HEK293 (cell line): ENCODE data around the gene STRA8.

Experiments used
- CTCF ChIA-PET: fragments of 350-600 bp; formaldehyde crosslinking; extraction: SDS; loops from one replicate; lab custom pipeline; 2021; ENCODE audit warnings: antibody characterized with exemption; lab: Yijun Ruan, JAX
- POLR2A ChIA-PET: fragments of 300-600 bp; formaldehyde crosslinking; extraction: SDS; loops from one replicate; lab custom pipeline; 2020; ENCODE audit warnings: antibody characterized with exemption, inconsistent platforms; lab: Yijun Ruan, JAX
- H3K27ac ChIP-seq: fragments of 200-500 bp; sonication (Bioruptor generic); 2 replicates; pipeline ENCODE4 v1.5.1; 2014; ENCODE audit warnings: low read depth, low read length, control low read depth, inconsistent platforms; ENCODE audit errors: extremely low read depth
- H3K36me3 ChIP-seq, 2 experiments: fragments of 200-500 bp in 1 of 2; sonication (Bioruptor generic) in 1 of 2; 1 replicate in 1 of 2; 2 replicates in 1 of 2; pipeline ENCODE4 v1.5.1; 2014 to 2017; ENCODE audit warnings: inconsistent platforms in 2 of 2, low read length in 2 of 2; ENCODE audit not compliant: control insufficient read depth in 2 of 2, insufficient read depth in 1 of 2
- H3K4me1 ChIP-seq: fragments of 200-500 bp; sonication (Bioruptor generic); 2 replicates; pipeline ENCODE4 v1.5.1; 2014; ENCODE audit warnings: mild to moderate bottlenecking, low read length, inconsistent platforms; ENCODE audit not compliant: control insufficient read depth, insufficient read depth
- H3K4me3 ChIP-seq: 2 replicates; pipeline ENCODE4 v1.5.1; 2011; ENCODE audit warnings: low read depth, mild to moderate bottlenecking, control low read depth, low read length, moderate library complexity
- H3K9me3 ChIP-seq: fragments of 200-500 bp; sonication (Bioruptor generic); 2 replicates; pipeline ENCODE4 v1.5.1; 2014; ENCODE audit warnings: low read depth, low read length, inconsistent platforms; ENCODE audit not compliant: control insufficient read depth, insufficient read depth
- GFI1B ChIP-seq: fragments of 450-650 bp; formaldehyde crosslinking; IDR thresholded peaks from 2 replicates; pipeline ENCODE4 v1.5.1; 2016; ENCODE audit warnings: missing biosample characterization, missing genetic modification characterization
- MZF1 ChIP-seq: fragments of 450-650 bp; formaldehyde crosslinking; IDR thresholded peaks from 2 replicates; pipeline ENCODE4 v1.5.1; 2017; ENCODE audit warnings: missing biosample characterization, missing genetic modification characterization, borderline replicate concordance
- TRIM28 ChIP-seq: IDR thresholded peaks from 2 replicates; pipeline ENCODE4 v1.6.1; 2011; ENCODE audit warnings: low read length, control low read depth, borderline replicate concordance
- YY2 ChIP-seq: fragments of 450-650 bp; formaldehyde crosslinking; IDR thresholded peaks from 2 replicates; pipeline ENCODE4 v1.5.1; 2016; ENCODE audit warnings: missing biosample characterization, missing genetic modification characterization
- ZFP3 ChIP-seq: fragments of 450-650 bp; formaldehyde crosslinking; IDR thresholded peaks from 2 replicates; pipeline ENCODE4 v1.5.1; 2016; ENCODE audit warnings: low read depth, missing biosample characterization, missing genetic modification characterization
- ZNF146 ChIP-seq: fragments of 450-650 bp; formaldehyde crosslinking; IDR thresholded peaks from 2 replicates; pipeline ENCODE4 v1.5.1; 2016; ENCODE audit warnings: missing biosample characterization, missing genetic modification characterization
- ZNF184 ChIP-seq: fragments of 450-650 bp; IDR thresholded peaks from 2 replicates; pipeline ENCODE4 v1.5.1; 2018; ENCODE audit warnings: missing biosample characterization, mild to moderate bottlenecking, missing genetic modification characterization
- ZNF202 ChIP-seq: fragments of 450-650 bp; formaldehyde crosslinking; IDR thresholded peaks from 2 replicates; pipeline ENCODE4 v1.5.1; 2016; ENCODE audit warnings: missing biosample characterization, missing genetic modification characterization, borderline replicate concordance
- ZNF211 ChIP-seq: fragments of 450-650 bp; formaldehyde crosslinking; IDR thresholded peaks from 2 replicates; pipeline ENCODE4 v1.5.1; 2016; ENCODE audit warnings: low read depth, missing biosample characterization, missing genetic modification characterization
- ZNF37A ChIP-seq: fragments of 450-650 bp; IDR thresholded peaks from 2 replicates; pipeline ENCODE4 v1.5.1; 2018; ENCODE audit warnings: missing biosample characterization, missing genetic modification characterization
- ZNF394 ChIP-seq: fragments of 450-650 bp; formaldehyde crosslinking; IDR thresholded peaks from 2 replicates; pipeline ENCODE4 v1.5.1; 2016; ENCODE audit warnings: missing biosample characterization, missing genetic modification characterization, mild to moderate bottlenecking, moderate library complexity, borderline replicate concordance
- ZNF549 ChIP-seq: fragments of 450-650 bp; IDR thresholded peaks from 2 replicates; pipeline ENCODE4 v1.5.1; 2018; ENCODE audit warnings: missing biosample characterization, missing genetic modification characterization, mild to moderate bottlenecking, inconsistent platforms, moderate library complexity
- ZNF571 ChIP-seq: fragments of 450-650 bp; formaldehyde crosslinking; IDR thresholded peaks from 2 replicates; pipeline ENCODE4 v1.5.0; 2017; ENCODE audit warnings: missing biosample characterization, missing genetic modification characterization
- ZNF701 ChIP-seq: fragments of 450-650 bp; formaldehyde crosslinking; IDR thresholded peaks from 2 replicates; pipeline ENCODE4 v1.5.1; 2016; ENCODE audit warnings: missing biosample characterization, missing genetic modification characterization
- ZNF768 ChIP-seq: fragments of 450-650 bp; formaldehyde crosslinking; IDR thresholded peaks from 2 replicates; pipeline ENCODE4 v1.5.1; 2018; ENCODE audit warnings: missing biosample characterization, mild to moderate bottlenecking, missing genetic modification characterization
- ZNF792 ChIP-seq: fragments of 450-650 bp; formaldehyde crosslinking; IDR thresholded peaks from 2 replicates; pipeline ENCODE4 v1.5.1; 2016; ENCODE audit warnings: missing biosample characterization, missing genetic modification characterization
- TF ChIP-seq, protein P1 (sequence below): fragments of 450-650 bp; formaldehyde crosslinking; IDR thresholded peaks from 2 replicates; pipeline ENCODE4 v1.5.1; 2016; ENCODE audit warnings: missing biosample characterization, missing genetic modification characterization
- TF ChIP-seq, protein P2 (sequence below): fragments of 450-650 bp; formaldehyde crosslinking; IDR thresholded peaks from 2 replicates; pipeline ENCODE4 v1.5.1; 2017; ENCODE audit warnings: missing biosample characterization, mild to moderate bottlenecking, missing genetic modification characterization, moderate library complexity
- TF ChIP-seq, protein P3 (sequence below): fragments of 450-650 bp; formaldehyde crosslinking; IDR thresholded peaks from 2 replicates; pipeline ENCODE4 v1.5.1; 2016; ENCODE audit warnings: missing biosample characterization, missing genetic modification characterization
- TF ChIP-seq, protein P4 (sequence below): fragments of 450-650 bp; formaldehyde crosslinking; optimal IDR thresholded peaks from 2 replicates; pipeline ENCODE3; 2016; ENCODE audit warnings: missing biosample characterization, mild to moderate bottlenecking, missing genetic modification characterization
- TF ChIP-seq, protein P5 (sequence below): fragments of 450-650 bp; formaldehyde crosslinking; IDR thresholded peaks from 2 replicates; pipeline ENCODE4 v1.5.1; 2016; ENCODE audit warnings: missing biosample characterization, missing genetic modification characterization

The STRA8 gene

DNA sequence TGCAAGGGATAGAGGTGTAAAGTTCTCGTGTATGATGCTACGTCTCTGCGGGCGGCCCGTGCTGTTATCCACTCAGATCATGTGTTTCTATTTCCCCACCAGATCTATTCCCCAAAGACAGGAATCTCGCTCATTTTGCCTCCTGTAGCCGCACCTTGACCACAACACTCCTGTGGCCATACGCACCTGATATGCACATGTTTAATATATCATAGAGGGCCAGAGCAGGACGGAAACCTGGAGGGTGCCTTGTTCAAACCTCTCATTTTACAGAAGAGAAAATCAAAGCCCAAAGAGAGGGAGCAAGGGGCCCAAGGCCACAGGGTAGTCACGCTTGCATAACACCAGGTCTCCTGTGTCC is 37.6 kb downstream of the STRA8 start:
- ChIA-PET CTCF (no interaction called here), POLR2A (no interaction called here)
- no peaks in the 10 kb centered on the region for H3K4me1 ChIP-seq
- no peaks in the 10 kb centered on the region for H3K9me3 ChIP-seq
- H3K36me3 ChIP-seq: no peaks in the 10 kb centered on the region
- TF ChIP-seq ZNF394 (tag by site-specific recombination) (no peak), MZF1 (tag by site-specific recombination) (no peak), ZNF202 (no peak), ZNF549 (no peak), ZNF211 (no peak), ZFP3 (tag by site-specific recombination) (no peak), ZNF571 (tag by site-specific recombination) (no peak), YY2 (tag by site-specific recombination) (no peak), ZNF701 (tag by site-specific recombination) (no peak), GFI1B (tag by site-specific recombination) (no peak), ZNF792 (tag by site-specific recombination) (no peak), ZNF37A (tag by site-specific recombination) (no peak), TRIM28 (no peak), ZNF768 (tag by site-specific recombination) (no peak), ZNF184 (tag by site-specific recombination) (no peak)
- TF ChIP-seq, protein P1, sequence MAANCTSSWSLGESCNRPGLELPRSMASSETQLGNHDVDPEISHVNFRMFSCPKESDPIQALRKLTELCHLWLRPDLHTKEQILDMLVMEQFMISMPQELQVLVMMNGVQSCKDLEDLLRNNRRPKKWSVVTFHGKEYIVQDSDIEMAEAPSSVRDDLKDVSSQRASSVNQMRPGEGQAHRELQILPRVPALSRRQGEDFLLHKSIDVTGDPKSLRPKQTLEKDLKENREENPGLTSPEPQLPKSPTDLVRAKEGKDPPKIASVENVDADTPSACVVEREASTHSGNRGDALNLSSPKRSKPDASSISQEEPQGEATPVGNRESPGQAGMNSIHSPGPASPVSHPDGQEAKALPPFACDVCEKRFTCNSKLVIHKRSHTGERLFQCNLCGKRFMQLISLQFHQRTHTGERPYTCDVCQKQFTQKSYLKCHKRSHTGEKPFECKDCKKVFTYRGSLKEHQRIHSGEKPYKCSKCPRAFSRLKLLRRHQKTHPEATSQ (tag by site-specific recombination): no peak
- TF ChIP-seq, protein P2, sequence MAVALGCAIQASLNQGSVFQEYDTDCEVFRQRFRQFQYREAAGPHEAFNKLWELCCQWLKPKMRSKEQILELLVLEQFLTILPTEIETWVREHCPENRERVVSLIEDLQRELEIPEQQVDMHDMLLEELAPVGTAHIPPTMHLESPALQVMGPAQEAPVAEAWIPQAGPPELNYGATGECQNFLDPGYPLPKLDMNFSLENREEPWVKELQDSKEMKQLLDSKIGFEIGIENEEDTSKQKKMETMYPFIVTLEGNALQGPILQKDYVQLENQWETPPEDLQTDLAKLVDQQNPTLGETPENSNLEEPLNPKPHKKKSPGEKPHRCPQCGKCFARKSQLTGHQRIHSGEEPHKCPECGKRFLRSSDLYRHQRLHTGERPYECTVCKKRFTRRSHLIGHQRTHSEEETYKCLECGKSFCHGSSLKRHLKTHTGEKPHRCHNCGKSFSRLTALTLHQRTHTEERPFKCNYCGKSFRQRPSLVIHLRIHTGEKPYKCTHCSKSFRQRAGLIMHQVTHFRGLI (tag by site-specific recombination): no peak
- TF ChIP-seq, protein P3, sequence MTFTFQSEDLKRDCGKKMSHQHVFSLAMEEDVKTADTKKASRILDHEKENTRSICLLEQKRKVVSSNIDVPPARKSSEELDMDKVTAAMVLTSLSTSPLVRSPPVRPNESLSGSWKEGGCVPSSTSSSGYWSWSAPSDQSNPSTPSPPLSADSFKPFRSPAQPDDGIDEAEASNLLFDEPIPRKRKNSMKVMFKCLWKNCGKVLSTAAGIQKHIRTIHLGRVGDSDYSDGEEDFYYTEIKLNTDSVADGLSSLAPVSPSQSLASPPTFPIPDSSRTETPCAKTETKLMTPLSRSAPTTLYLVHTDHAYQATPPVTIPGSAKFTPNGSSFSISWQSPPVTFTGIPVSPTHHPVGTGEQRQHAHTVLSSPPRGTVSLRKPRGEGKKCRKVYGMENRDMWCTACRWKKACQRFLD (tag by site-specific recombination): no peak
- TF ChIP-seq, protein P4, sequence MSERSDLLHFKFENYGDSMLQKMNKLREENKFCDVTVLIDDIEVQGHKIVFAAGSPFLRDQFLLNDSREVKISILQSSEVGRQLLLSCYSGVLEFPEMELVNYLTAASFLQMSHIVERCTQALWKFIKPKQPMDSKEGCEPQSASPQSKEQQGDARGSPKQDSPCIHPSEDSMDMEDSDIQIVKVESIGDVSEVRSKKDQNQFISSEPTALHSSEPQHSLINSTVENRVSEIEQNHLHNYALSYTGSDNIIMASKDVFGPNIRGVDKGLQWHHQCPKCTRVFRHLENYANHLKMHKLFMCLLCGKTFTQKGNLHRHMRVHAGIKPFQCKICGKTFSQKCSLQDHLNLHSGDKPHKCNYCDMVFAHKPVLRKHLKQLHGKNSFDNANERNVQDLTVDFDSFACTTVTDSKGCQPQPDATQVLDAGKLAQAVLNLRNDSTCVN (tag by site-specific recombination): no peak
- H3K4me3 ChIP-seq: no peak overlapping the region
- H3K27ac ChIP-seq: no peak overlapping the region

DNA sequence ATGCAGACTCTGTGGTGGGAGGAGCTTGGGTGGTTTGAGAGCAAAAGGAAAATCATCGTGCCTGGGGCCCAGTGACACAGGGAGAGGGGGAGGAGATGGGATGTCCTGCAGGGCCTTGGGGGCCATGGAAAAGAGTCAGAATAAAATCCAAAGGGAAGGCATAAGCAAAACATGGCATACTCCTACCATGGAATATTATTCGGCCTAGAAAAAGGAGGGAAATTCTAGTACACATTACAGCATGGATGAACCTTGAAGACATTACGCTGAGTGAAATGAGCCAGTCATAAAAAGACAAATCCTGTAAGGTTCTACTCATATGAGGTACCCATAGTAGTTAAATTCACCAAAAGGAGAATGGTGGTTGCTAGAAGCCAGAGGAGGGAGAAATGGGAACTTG is 38.7 kb downstream of the STRA8 start:
- Histone ChIP-seq H3K27ac (no peak overlapping the region), H3K4me3 (no peak overlapping the region), H3K4me1 (no peaks in the 10 kb centered on the region), H3K36me3 (no peaks in the 10 kb centered on the region)
- POLR2A ChIA-PET: no interaction called here
- TF ChIP-seq ZNF549 (no peak), ZNF146 (tag by site-specific recombination) (peak; percentile 85)
- TF ChIP-seq, protein P5, sequence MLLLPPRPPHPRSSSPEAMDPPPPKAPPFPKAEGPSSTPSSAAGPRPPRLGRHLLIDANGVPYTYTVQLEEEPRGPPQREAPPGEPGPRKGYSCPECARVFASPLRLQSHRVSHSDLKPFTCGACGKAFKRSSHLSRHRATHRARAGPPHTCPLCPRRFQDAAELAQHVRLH (tag by site-specific recombination): peak; percentile 79
- TF ChIP-seq, all 188 proteins: peak for 2
- H3K9me3 ChIP-seq: no peaks in the 10 kb centered on the region
- CTCF ChIA-PET: no interaction called here
